Mesenchymal stem cell (in vitro differentiated cells and primary cell): ENCODE data around the gene ZNF598.

Source experiments
- DNase-seq: peaks from one replicate; pipeline ENCODE4 v3.0.0-alpha.2; 2013
- H2AFZ ChIP-seq: one replicate; pipeline ENCODE4 v1.6.1; 2013; ENCODE audit warnings: low read depth, mild to moderate bottlenecking, control low read depth, inconsistent platforms, low read length, moderate library complexity
- H2AK5ac ChIP-seq: 2 replicates; pipeline ENCODE4 v1.6.1; 2013; ENCODE audit warnings: low read length, moderate library complexity, mild to moderate bottlenecking, inconsistent platforms; ENCODE audit not compliant: severe bottlenecking
- H2BK120ac ChIP-seq: one replicate; pipeline ENCODE4 v1.6.1; 2013; ENCODE audit warnings: low read depth, mild to moderate bottlenecking, inconsistent platforms, low read length, moderate library complexity
- H2BK12ac ChIP-seq, 2 experiments: one replicate each; pipeline ENCODE4 v1.6.1; 2013; ENCODE audit warnings: inconsistent platforms in 2 of 2, low read length in 2 of 2, mild to moderate bottlenecking in 2 of 2, moderate library complexity in 2 of 2, control low read depth in 1 of 2
- H2BK15ac ChIP-seq: one replicate; pipeline ENCODE4 v1.6.1; 2013; ENCODE audit warnings: mild to moderate bottlenecking, low read depth, inconsistent platforms; ENCODE audit not compliant: poor library complexity, severe bottlenecking
- H2BK5ac ChIP-seq: 2 replicates; pipeline ENCODE4 v1.6.1; 2013; ENCODE audit warnings: low read depth, mild to moderate bottlenecking, low read length, control low read depth, inconsistent platforms; ENCODE audit not compliant: poor library complexity, severe bottlenecking
- H3K14ac ChIP-seq, 2 experiments: one replicate each; pipeline ENCODE4 v1.6.1; 2013; ENCODE audit warnings: inconsistent platforms in 2 of 2, low read length in 2 of 2, control low read depth in 1 of 2, mild to moderate bottlenecking in 1 of 2, moderate library complexity in 1 of 2
- H3K18ac ChIP-seq, 2 experiments: one replicate each; pipeline ENCODE4 v1.6.1; 2013; ENCODE audit warnings: inconsistent platforms in 2 of 2, low read length in 2 of 2, control low read depth in 1 of 2, low read depth in 1 of 2, mild to moderate bottlenecking in 1 of 2
- H3K23ac ChIP-seq, 2 experiments: one replicate each; pipeline ENCODE4 v1.6.1; 2013; ENCODE audit warnings: inconsistent platforms in 2 of 2, low read length in 2 of 2, mild to moderate bottlenecking in 2 of 2, moderate library complexity in 2 of 2, control low read depth in 1 of 2
- H3K27ac ChIP-seq: 2 replicates; pipeline ENCODE4 v1.5.1; 2013; ENCODE audit warnings: mild to moderate bottlenecking, moderate library complexity, low read length, control low read depth, inconsistent platforms; ENCODE audit not compliant: poor library complexity, severe bottlenecking
- H3K27me3 ChIP-seq, 2 experiments: 2 replicates each; pipeline versions ENCODE4 v1.6.1 to v1.7.0; 2013; ENCODE audit warnings: low read length in 2 of 2, mild to moderate bottlenecking in 2 of 2, moderate library complexity in 2 of 2, control low read depth in 1 of 2, inconsistent platforms in 1 of 2; ENCODE audit not compliant: control insufficient read depth in 1 of 2, insufficient read depth in 1 of 2
- H3K36me3 ChIP-seq, 2 experiments: 2 replicates each; pipeline versions ENCODE4 v1.6.1 to v1.7.0; 2013; ENCODE audit warnings: low read length in 2 of 2, control low read depth in 1 of 2, inconsistent platforms in 1 of 2, low read depth in 1 of 2, mild to moderate bottlenecking in 1 of 2; ENCODE audit not compliant: insufficient read depth in 2 of 2, control insufficient read depth in 1 of 2
- H3K4ac ChIP-seq, 2 experiments: one replicate each; pipeline ENCODE4 v1.6.1; 2013; ENCODE audit warnings: inconsistent platforms in 2 of 2, low read length in 2 of 2, mild to moderate bottlenecking in 2 of 2, moderate library complexity in 2 of 2, control low read depth in 1 of 2, low read depth in 1 of 2
- H3K4me1 ChIP-seq: 2 replicates; pipeline ENCODE4 v1.6.1; 2013; ENCODE audit warnings: low read depth, low read length, control low read depth; ENCODE audit not compliant: control insufficient read depth, insufficient read depth
- H3K4me2 ChIP-seq: 2 replicates; pipeline ENCODE4 v1.6.1; 2013; ENCODE audit warnings: low read length, mild to moderate bottlenecking, inconsistent platforms; ENCODE audit not compliant: poor library complexity, severe bottlenecking
- H3K4me3 ChIP-seq, 2 experiments: 2 replicates each; pipeline versions ENCODE4 v1.5.1 to v1.7.0; 2013; ENCODE audit warnings: low read length in 2 of 2, mild to moderate bottlenecking in 2 of 2, control low read depth in 1 of 2, low read depth in 1 of 2; ENCODE audit not compliant: insufficient read depth in 1 of 2
- H3K79me1 ChIP-seq: replicated peaks from 2 replicates; pipeline ENCODE4 v1.6.1; 2013; ENCODE audit warnings: mild to moderate bottlenecking, control low read depth, low read length, inconsistent platforms; ENCODE audit not compliant: poor library complexity, severe bottlenecking
- H3K9ac ChIP-seq: 2 replicates; pipeline ENCODE4 v1.7.0; 2013; ENCODE audit warnings: mild to moderate bottlenecking, low read length, moderate library complexity
- H3K9me3 ChIP-seq: 2 replicates; pipeline ENCODE4 v1.7.0; 2013; ENCODE audit warnings: mild to moderate bottlenecking, low read length; ENCODE audit not compliant: control insufficient read depth
- H4K8ac ChIP-seq: one replicate; pipeline ENCODE4 v1.6.1; 2013; ENCODE audit warnings: inconsistent platforms, mild to moderate bottlenecking, low read length, moderate library complexity
- H4K91ac ChIP-seq: one replicate; pipeline ENCODE4 v1.6.1; 2013; ENCODE audit warnings: mild to moderate bottlenecking, low read length, inconsistent platforms
- WGBS: methylation state at CpG from one replicate; pipeline ENCODE4 v1.1.7; 2013; ENCODE audit warnings: mixed read lengths; 5-methylcytosine and 5-hydroxymethylcytosine counted together

Gene ZNF598

GRCh38 chr16:2040041-2040786 is 30.6 kb upstream of the ZNF598 start:
- Histone ChIP-seq H2BK12ac (peak overlapping the region; percentile 81 to 95), H3K9ac (no peak overlapping the region), H3K4ac (peak overlapping the region; percentile 21 to 83), H4K8ac (peak overlapping the region; percentile 95), H3K4me1 (peaks cover 86% of the 10 kb centered on the region), H3K27ac (peak overlapping the region; percentile 80), H2AK5ac (peak overlapping the region; percentile 24), H2BK5ac (no peak overlapping the region), H3K14ac (peak overlapping the region in 1 of 2 experiments; percentile 66), H3K9me3 (no peaks in the 10 kb centered on the region), H3K36me3 (peaks cover 0 to 61% of the 10 kb centered on the region in 2 experiments), H2AFZ (no peak overlapping the region), H4K91ac (peak overlapping the region; percentile 95), H3K4me3 (no peak overlapping the region), H3K23ac (no peak overlapping the region), H2BK120ac (peak overlapping the region; percentile 87), H2BK15ac (peak overlapping the region; percentile 55), H3K27me3 (no peaks in the 10 kb centered on the region), H3K79me1 (peaks cover 13% of the 10 kb centered on the region), H3K18ac (peak overlapping the region; percentile 50 to 86), H3K4me2 (no peak overlapping the region)
- WGBS: 94% methylated on average over 24 of the region's 24 CpGs
- no peak for DNase-seq

- H2BK5ac ChIP-seq: peak overlapping the region; percentile 47
- H3K14ac ChIP-seq: peak overlapping the region in 1 of 2 experiments; percentile 22
- peak overlapping the region; percentile 21 for H3K9ac ChIP-seq
- peak overlapping the region; percentile 87 for H2BK120ac ChIP-seq
- peak overlapping the region; percentile 95 for H4K8ac ChIP-seq
- H2AK5ac ChIP-seq: peak overlapping the region; percentile 24
- peak overlapping the region; percentile 94 to 95 for H2BK12ac ChIP-seq
- H3K79me1 ChIP-seq: peaks cover 10% of the 10 kb centered on the region
- WGBS: 37% methylated on average over 28 of the region's 29 CpGs
- H3K4me2 ChIP-seq: no peak overlapping the region
- peak; percentile 97 for DNase-seq
- peak overlapping the region; percentile 55 for H2BK15ac ChIP-seq
- peak overlapping the region; percentile 50 to 97 for H3K18ac ChIP-seq
- no peaks in the 10 kb centered on the region for H3K9me3 ChIP-seq
- peaks cover 0 to 62% of the 10 kb centered on the region in 2 experiments for H3K36me3 ChIP-seq
- H4K91ac ChIP-seq: peak overlapping the region; percentile 95
- H3K4me3 ChIP-seq: no peak overlapping the region
- peak overlapping the region; percentile 77 to 83 for H3K4ac ChIP-seq
- peaks cover 91% of the 10 kb centered on the region for H3K4me1 ChIP-seq
- no peak overlapping the region for H2AFZ ChIP-seq
- no peaks in the 10 kb centered on the region for H3K27me3 ChIP-seq
- peak overlapping the region; percentile 25 for H3K27ac ChIP-seq
- no peak overlapping the region for H3K23ac ChIP-seq
Observed at GRCh38 chr16:2039274-2040031, 29.8 kb upstream of the ZNF598 start.

- Histone ChIP-seq H3K9me3 (no peaks in the 10 kb centered on the region), H2AK5ac (peak overlapping the region; percentile 19), H3K4me1 (peaks cover 91% of the 10 kb centered on the region), H3K4ac (peak overlapping the region; percentile 69 to 77), H3K23ac (no peak overlapping the region), H2BK15ac (peak overlapping the region; percentile 98), H3K4me2 (no peak overlapping the region), H2BK12ac (peak overlapping the region; percentile 41 to 94), H3K9ac (peak overlapping the region; percentile 21), H3K4me3 (no peak overlapping the region), H3K79me1 (peaks cover 10% of the 10 kb centered on the region), H3K14ac (no peak overlapping the region), H4K91ac (peak overlapping the region; percentile 58), H3K27ac (no peak overlapping the region), H2BK5ac (peak overlapping the region; percentile 8), H3K36me3 (peaks cover 0 to 54% of the 10 kb centered on the region in 2 experiments), H2AFZ (no peak overlapping the region), H2BK120ac (peak overlapping the region; percentile 37), H4K8ac (peak overlapping the region; percentile 71), H3K18ac (peak overlapping the region; percentile 21 to 97), H3K27me3 (no peaks in the 10 kb centered on the region)
- WGBS: 71% methylated on average over 35 of the region's 41 CpGs
- no peak for DNase-seq
Observed at GRCh38 chr16:2038382-2039231, 29.0 kb upstream of the ZNF598 start.
